ENCODE data around the gene CAPN12.

Gene CAPN12

DNA sequence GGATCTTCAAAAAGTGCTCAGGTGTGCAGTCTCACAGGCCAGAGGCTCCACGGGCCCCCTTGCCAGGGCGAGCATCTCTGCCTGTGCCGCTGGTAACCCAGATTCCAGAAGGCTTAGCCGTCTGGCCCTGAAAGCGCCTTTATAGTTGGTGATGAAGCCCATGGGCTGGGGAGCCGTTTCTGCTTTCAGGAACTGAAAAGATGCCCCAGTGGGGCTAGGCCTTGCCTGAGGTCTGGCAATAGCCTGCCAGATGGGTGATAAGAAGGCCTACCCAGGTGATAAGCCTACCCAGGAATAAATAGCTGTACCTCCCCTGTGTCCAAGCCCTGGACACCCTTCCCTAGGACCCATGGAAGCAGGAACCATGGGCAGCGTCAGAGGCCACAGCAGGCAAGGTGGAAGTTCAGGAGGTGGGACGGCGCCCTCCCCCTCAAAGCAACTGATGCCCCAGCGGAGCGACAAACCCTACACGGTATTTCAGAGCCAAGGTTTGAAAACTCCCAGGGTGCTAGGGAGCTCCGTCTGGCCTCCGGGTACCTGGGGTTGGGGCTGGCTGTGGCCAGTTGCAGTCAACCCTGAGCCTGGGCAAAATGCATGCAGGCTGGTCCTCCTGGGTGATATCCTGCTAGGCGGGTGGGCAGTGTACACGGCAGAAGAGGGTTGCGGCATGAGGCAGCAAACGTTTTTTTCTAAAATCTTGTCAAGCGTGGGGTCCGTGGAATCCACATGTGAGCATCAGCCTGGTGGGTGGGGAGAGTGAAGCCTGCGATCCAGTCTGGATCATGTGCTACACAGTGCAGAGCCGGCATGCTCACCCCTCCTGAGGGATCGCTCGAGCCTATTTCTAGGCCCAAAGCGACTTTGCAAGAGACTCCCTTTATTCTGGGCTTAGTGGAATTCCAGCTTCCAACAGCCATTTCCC lies 51.6 kb downstream of the CAPN12 start:
- DNase-seq: no peak

DNA sequence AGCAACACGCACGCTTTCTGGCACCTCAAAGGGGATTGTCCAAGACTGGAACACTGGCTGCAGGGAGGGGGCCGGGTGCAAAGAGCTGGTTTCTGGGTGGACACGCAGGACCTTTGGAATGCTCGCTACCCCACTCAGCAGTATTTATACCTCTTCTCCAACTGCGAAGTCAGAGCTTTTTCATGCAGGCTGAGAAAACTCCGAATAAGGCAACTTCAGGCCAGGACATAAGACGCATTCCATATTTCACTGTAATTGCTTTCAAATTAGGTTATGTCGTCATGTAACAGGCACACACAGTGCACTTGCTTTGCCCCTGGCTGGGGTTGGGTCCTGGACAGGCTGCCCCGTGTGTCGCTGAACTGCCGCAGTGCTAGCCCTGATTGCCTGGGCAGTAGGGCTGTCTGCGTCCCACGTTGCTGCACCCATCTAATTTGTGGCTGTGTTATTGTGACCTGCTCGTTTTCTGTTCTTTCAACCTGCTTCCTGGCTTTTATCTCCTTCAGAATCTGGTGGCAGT lies 52.3 kb downstream of the CAPN12 start:
- no peak for DNase-seq

DNA sequence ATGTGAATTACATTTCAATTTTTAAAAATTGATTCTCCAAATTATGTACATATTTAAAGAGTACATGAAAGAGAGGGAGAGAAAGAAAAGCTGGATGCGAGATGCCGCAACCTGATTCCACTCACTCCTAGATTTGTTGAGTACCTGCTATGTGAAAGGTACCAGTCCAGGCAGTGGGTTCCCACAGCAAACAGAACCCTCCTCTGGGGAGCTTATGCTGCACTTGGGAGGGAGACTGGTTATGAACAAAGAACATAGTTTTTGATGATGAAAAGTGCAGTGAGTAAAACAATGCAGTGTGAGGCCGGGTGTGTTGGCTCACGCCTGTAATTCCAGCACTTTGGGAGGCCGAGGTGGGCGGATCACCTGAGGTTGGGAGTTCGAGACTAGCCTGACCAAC lies 53.4 kb downstream of the CAPN12 start:
- DNase-seq: no peak

DNA sequence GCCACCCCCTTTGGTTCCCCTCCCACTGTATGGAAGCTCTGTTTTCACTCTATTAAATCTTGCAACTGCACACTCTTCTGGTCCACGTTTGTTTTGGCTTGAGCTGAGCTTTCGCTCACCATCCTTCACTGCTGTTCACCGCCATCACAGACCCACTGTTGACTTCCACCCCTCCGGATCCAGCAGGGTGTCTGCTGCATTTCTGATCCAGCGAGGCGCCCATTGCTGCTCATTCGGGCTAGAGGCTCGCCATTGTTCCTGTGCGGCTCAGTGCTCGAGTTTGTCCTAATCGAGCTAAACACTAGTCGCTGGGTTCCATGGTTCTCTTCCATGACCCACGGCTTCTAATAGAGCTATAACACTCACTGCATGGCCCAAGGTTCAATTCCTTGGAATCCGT lies 54.1 kb downstream of the CAPN12 start:
- DNase-seq: no peak

DNA sequence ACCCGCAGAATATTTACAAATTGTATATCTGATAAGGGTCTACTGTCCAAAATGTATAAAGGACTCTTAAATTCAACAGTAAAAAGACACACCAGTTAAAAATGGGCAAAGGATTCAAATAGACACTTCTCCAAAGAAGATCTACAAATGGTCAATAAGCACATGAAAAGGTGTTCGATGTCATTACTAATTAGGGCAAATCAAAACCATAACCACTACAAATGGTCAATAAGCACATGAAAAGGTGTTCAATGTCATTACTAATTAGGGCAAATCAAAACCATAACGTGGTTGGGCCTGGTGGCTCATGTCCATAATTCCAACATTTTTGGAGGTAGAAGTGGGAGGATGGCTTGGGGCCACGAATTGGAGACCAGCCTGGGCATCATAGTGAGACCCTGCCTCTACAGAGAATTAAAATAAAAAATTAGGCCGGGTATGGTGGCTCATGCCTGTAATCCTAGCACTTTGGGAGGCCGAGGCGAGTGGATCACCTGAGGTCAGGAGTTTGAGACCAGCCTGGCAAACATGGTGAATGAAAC lies 56.4 kb downstream of the CAPN12 start:
- DNase-seq: no peak

DNA sequence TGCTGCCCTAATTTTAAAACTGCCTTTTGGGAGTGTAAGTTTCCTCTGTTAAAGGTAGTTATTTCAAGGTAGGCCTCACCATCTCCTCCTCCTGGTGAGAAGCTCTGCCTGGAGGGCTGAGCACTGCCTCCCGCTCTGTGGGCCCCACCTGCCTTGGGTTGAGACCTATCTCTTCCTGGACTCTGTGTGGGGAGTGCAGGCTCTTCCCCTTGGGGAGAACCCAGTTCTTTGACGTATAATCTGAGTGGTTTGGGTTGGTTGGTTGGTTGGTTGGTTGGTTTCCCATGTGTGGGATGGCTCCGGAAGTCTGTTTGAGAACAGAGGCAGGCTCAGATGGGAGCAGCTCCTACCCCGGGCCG lies 57.8 kb downstream of the CAPN12 start:
- DNase-seq: peak; percentile 18 to 23

DNA sequence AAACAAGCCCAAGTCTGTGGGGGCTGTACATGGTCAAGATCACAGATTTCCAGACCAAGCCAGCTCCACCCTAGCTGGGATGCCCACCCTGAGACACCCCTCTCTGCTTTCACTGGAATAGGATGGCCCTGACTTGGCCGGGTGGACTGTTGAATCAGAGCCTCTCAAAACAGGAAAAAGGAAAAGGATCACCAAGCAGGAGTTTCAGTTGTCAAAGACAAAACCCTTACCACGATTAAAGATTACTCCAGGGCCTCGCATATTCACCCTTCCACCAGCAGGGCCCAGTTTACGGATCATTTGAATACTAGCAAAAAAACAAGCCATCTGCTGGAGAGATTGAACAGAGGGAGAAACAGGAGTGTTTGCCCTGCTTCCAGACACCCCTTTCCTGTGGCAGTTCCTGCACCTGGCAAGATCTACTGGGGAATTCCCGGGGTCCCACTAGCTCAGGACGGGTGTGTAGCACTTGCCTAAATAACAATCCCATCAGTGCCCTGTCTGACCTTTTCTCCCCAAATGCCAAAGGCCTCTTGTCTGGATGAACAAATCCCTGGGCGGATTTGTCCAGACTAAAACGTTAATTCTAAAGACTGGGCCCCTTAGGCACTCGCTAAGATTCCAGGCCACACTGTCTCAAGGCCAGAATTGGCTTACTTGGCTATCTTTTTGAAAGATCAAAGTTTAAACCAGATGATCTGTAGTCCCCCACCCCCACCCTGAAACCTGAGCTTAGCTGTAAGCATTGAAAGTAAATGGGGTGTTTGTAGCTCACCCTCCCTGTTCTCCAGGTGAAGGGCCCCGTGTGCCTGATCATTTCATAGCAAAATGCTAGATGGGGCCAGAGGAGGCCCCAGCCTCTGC lies 58.4 kb downstream of the CAPN12 start:
- no peak for DNase-seq

DNA sequence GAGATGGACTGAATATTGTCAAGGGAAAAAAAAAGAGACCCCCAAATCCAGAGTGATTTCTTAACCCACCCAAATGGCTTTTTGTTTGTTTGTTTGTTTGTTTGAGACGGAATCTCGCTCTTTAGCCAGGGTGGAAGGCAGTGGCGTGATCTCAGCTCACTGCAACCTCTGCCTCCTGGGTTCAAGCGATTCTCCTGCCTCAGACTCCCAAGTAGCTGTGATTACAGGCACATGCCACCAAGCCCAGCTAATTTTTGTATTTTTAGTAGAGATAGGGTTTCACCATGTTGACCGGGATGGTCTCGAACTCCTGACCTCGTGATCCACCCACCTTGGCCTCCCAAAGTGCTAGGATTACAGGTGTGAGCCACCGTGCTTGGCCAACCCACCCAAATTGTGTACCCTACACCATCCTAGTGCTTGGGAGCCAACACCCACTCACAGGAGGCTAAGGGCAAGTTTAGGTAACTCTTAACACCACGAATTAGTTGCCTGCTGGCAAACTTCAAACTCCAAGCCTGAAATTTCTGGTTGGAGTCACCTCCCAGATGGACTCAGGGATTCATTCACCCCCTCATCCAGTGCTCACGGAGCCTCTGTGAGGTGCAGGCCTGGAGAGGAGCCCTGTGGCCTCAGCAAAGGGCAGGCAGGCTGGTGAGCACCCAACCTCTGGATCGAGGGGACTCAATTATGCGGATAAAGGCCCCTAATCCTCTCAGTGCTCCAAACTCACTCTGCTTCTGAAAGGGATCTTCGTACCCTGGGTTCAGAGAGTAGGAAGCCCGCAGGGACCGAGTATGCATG lies 59.2 kb downstream of the CAPN12 start:
- no peak for DNase-seq

DNA sequence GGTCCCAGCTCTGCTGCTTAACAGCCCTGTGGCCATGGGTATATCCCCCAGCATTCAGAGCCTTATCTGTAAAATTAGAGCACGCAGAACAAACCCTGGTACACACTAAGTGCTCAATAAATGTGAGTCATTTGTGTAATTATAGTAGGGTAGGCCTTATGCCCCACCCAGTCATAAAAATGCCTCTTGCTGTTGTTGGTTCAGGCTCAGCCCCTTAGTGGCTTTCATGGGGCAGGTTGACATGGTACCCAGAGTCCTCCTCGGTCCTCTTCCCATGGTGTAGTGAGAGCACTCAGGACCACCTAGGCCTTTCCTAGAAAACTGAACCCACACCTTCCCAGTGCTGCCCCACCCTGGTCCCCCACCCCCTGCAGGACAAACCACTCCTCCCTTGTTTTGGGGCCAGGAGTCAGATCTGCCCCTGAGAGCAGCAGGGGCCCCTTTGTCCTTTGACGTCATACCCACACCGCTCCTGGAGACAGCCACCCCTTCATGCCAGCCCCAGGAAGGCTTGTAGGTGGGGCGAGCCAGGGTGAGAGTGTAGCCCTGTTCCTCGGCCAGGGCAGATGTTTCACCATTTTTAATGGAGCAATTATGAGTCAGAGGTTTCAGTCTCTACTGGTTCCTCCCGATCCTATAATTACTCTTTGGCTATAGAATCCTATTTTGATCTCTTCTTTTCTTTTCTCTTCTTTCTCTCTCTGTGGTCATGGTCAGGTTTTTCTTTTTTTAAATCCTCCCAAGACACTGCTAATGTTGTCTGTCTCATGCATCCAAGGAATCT lies 60.0 kb downstream of the CAPN12 start:
- no peak for DNase-seq

DNA sequence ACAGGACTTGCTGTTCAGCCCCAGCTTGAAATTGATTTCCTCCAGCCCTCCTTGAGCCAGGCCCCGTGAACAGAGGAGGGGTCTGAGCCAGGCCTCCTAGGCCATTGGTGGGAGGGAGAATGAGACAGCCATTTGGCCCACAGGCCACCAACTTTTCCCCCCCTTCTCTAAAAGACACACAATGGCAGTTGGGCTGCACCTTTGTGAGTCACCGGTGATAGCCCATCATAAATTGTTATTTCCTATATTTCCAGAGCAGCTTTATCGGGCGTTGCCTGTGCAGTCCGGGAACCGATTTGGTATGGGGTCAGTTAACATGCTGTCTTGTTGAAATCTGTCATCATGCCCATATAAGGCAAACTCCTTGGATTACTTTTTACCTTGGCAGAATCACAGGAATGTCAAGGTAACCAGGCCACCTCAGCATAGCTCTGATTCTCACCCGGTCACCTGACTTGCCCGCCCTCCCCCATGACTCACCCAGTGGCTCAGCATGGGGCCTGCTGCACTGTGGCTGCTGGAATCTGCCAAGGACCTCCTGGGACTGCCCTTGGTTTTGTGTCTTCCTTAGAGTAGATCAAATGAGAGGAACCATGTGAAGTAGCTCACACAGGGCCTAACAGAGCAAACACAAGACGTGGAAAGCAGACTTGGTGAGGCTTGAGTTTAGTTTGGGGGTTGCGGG lies 60.7 kb downstream of the CAPN12 start:
- peak; percentile 56 to 58 for DNase-seq

DNA sequence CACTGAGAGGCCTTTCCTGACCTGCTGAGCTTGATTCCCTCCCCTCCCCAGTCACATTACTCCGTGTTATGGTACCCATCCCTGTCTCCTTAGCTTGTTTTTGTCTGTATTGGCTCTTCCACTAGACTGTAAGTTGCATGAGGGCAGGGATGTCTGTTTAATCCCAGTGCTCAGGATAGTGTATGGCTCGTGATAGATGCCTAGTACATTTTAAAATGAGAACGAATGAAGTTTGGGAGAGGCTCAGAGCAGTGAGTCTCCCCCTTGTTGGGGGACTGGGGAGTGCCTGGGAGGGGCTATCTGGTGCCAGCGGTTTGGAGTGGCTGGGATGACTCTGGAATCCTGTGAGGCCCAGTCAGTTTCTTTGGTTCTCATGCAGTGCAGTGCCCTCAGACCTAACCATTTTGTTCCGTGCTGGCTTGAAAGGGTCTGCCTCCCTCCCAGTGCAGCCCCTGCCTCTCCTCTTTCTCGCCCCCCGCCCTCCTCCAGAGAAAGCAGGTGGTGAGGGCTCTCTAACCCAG lies 61.3 kb downstream of the CAPN12 start:
- no peak for DNase-seq

DNA sequence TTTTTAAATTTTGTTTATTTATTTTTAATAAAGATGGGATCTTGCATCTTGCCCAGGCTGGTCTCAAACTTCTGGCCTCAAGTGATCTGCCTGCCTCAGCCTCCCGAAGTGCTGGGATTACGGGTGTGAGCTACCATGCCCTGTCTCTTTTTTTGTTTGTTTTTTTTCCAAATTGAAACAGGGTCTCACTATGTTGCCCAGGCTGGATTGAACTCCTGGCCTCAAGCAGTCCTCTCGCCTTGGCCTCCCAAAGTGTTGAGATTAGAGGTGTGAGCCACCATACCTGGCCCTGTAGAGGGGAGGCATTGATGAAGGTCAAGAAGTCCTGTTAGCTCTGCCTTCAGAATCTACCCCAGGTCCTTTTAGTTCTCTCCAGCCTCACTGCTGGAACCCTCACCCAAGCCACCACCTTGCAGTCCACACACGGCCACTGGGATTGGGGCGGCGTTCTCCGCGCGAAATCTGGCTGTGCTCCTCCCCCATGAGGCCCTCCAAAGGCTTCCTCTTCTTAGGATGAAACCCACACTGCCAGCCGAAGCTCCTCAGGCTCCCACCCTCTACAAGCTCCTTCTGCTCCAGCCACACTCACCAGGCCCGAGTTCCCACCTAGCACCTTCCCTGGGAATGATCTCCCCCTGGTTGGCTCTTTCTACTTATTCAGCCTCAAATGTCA lies 61.9 kb downstream of the CAPN12 start:
- DNase-seq: no peak
